ENCODE data around the gene PTK6.

- TF ChIP-seq CTCF (tag by site-specific recombination; IDR thresholded peaks at IDR 0.05): no peak
- TF ChIP-seq ZSCAN30 (tag by site-specific recombination; IDR thresholded peaks at IDR 0.05): no peak
- no peak for TF ChIP-seq YY2 (tag by site-specific recombination; IDR thresholded peaks at IDR 0.05)
- no peak for TF ChIP-seq ZNF776 (tag by site-specific recombination; IDR thresholded peaks at IDR 0.05; ENCODE audit: borderline replicate concordance)
- no peak for TF ChIP-seq PRDM1 (tag by site-specific recombination; IDR thresholded peaks at IDR 0.05)
These were observed 7.1 kb downstream of the PTK6 start for GRCh38 chr20:63529861-63530787.

Data from HEK293 (cell line).